ENCODE data around the gene SAYSD1.

The SAYSD1 gene

DNA sequence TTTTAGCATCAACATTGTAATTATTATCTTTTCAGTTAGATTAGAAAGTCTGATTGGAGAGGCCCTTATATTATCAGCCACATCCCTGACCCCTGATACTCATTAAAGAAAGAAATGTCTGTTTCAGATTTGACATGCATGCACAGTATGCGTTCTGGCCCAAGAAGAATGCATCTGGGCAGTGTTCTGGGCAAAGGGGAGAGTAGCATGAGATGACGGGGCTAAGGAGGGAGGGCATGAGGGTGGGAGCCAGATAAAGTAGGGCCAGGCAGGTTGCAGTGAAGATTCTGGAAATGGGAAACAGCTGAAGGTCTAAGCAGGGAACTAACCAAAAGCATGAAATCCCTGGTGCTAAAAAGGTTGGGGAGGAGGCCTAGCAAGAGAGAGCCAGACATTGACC lies 7.3 kb downstream of the SAYSD1 start:
- DNase-seq = no peak

DNA sequence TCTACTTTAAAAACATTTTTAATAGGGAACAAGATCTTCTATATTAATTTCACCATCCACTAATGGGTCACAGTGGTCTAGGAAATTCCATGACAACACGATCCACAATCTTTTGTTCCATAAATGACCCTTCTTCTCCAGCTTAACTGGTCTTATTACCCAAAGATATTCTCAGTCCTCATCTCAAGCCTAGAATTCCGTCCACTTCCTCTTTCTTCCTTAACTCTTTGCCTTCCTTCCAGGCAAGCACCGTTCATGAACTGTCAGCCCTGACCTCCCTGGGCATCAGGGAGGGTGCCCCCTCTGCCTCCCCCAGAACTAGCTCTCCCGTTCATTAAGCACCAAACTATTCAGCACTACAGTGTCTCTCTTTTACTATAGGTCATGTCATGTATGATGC lies 8.0 kb downstream of the SAYSD1 start:
- DNase-seq = no peak

DNA sequence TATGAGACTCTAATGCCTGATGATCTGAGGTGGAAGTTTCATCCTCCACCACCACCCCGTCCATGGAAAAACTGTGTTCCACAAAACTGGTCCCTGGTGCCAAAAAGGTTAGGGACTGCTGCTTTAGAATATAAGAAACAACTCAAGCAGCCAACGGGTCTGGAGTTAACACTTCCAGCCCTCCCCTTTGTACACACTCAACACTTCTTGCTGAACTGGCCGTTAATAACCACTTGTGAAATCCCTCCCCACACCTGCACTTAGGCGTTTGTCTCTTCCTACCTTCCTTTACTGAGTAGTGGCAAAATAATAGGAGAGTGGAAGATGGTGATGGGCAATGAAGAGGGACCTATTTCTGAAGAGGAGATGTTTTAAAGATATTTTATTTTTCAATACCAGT lies 10.5 kb downstream of the SAYSD1 start:
- DNase-seq = no peak

DNA sequence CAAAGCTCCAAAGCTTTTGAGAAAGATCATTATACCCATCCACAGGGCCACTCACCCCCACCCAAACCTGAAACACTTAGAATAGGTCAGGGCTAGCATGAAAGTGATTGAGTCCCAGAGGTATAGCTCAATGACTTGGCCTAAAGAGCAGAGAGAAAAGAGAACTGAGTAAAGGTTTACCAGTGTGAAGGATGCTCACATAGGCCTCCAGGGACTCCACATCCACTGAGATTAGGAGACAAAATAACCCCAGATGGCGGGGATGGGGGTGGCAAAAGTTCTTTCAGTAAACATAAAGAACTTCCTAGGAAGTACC lies 12.2 kb downstream of the SAYSD1 start:
- DNase-seq = no peak

DNA sequence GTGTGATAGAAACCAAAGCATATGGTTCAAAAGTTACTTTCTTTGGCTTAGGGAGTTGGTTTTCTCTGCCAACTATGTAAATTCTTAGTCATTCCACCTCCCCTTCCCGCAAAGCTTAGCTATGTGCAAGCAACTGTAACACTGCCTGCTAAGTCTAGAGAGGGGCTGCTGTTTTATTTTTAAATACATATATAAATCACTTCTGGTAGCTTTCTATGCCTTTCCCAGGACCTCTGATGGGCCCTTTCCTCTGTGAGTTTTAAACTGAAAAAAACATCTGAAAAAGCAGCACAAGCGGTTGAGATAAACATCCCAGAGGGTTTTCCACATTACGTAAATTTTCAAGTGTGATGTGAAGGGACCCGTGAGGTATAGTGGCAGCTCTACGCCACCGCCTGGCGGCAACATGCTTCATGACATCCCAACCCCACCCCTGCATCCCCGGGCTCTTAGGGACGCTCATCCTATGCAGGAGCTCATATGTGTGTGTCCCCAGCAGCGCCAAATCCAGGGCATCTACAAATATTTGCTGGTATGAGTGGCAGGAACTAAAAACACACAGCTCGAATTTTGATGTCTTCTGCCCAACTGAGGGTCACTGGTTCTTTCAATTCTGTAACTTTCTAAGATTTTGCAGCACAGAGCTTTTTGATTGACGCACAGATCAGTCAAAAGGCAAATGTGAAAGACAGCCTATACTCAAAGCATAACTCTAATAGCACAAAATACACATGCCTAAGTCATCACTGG lies 12.7 kb downstream of the SAYSD1 start:
- DNase-seq = peak; percentile 38

DNA sequence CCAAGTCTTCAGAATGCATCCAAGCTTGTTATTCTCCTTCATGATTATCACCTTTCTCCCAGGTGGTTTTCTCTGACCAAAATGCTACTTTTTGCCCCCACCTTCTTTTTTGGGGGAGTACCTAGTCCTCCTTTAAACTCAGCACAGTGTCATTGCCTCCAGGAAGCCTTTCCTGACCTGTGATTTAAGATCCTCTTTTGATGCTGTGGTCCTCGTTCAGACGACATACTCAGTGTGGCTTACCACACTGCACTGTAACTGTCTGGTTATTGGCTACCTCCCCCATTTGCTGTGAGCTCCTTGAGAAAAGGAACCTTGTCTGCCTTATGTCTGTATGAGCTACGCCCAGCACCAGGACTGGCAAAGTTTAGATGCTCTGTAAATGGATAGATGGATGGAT lies 14.6 kb downstream of the SAYSD1 start:
- no peak for DNase-seq

DNA sequence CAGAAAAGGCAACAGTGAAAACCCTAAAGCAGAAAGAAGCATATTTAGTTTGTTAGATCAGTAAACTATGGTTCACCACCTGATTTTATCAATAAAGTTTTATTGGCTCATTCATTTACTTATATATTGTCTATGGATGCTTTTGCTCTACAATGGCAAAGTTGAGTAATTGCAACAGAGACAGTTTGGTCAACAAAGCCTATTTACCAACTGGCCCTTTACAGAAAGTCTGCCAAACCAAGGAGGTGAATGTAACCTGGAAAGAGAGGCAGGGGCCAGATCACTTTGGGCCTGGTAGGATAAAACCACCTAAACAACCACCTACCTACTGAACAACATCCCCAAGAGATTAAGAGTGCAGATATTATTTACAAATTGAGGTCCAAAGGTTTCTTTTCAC lies 19.4 kb downstream of the SAYSD1 start:
- DNase-seq = no peak

DNA sequence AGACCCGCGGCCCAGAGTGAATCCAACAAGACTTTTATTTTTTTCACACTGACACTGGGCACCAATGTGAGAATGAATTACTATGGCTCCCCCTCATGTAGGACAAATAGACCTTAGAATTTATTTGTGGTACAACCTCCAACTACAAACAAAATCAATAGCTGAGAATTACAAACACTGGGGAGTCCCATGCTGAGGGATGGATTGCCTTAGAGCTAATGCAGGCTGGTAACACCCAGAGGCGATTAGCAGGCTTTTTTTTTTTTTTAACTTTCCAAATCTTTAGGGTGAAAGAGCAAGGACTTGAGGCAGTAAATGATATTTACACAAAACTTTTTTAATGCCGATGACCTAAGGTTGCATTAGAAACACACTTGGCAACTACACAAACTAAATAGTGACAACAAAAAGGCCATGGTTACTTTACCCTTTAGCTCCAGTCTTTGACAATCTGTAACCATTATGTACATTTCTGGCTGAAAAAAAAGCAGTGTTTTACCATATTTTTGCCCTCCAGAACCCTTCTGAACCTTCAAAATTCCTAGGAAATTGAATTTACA lies 21.8 kb downstream of the SAYSD1 start:
- DNase-seq = no peak

DNA sequence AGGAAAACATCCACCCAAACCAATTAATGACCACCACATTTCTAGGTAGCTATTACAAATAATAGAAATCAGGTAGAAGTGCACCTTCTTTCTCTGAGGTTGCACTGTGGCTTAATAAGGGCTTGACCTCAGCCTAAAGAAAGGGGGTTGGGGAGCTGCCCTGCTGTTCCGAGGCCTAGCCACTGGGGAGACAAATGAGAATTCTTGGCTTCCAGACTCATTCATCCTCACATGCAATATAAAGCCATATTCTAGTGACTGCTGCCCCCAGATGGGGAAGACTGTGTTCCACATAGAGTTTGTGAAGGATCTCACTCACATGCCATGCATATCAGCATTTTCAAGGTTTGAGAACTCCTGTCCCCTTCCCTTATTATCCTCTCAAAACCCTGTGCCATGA lies 22.9 kb downstream of the SAYSD1 start:
- DNase-seq = no peak

DNA sequence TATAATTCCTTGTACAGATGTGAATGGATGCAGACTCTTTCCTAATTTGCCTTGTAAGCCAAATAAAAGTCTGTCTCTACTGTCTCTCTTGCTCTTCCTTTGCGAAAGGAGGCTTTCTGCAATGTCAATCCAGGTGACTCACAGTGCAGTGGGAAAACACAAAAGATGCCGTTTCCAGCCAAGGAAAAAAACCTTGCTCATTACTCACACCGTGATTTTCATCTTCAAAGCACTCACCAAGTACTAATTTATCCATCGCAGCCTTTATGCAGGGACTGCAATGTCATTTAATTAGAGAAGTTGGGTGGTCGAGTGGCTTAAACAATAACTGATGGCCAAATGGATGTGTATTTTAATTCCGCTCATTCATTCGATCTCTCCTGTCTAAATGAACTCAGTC lies 23.8 kb downstream of the SAYSD1 start:
- DNase-seq = no peak

DNA sequence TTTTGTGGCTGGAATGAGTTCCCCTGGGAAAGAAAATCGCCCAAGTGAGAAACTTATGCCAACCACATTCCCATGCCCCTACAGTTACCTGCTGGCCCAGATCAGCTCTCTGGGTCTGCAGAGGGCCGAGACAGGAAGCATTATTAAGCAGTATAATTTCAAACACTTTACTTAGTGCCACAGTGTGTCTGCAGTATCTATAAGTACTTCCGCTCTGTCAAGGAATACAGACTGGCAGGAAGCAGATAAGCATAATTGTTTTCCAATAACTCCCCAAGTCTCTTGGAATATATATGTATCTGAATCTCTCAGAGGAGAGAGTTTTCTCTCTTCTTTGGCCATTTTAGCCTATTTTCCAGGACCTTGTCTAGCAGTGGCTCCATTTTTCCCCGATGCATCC lies 24.9 kb downstream of the SAYSD1 start:
- no peak for DNase-seq

DNA sequence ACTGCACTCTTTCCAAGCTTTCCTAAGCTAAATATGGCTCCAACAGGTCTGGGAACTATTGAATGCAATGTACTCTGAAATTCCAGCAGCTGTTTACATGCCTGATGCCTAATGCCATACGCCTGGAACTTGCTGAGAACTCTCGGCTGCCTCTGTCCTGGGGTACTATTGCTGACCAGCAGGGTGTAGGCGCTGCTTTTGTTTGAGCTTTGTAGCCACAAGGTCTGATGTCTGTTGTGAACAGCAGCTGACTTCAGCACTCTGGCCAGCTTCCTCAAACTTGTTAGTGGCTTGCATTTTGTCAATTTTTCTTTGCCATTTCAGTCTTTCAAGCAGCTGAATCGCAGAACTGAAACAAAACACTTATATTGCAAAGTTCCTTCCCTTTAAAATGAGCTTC lies 26.7 kb downstream of the SAYSD1 start:
- peak; percentile 20 for DNase-seq

DNA sequence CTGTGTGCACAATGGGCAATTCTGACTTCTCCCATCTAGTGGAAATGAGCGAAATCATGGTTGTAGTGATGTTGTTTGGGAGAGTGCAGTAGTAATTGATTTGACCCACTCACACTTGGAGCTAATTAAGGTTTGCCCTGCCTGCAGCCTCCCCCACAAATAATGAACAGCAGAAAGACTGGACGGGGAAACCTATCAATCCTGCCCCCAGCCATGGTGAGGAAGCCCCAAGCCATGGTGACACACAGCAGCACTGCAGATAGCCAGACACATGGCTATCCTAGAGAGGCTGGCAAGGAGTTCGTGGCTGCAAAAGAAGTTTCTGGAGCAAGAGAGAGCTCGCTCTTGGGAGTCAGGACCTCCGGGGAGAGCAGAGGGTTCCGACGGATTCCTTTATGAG lies 27.8 kb downstream of the SAYSD1 start:
- DNase-seq = no peak

DNA sequence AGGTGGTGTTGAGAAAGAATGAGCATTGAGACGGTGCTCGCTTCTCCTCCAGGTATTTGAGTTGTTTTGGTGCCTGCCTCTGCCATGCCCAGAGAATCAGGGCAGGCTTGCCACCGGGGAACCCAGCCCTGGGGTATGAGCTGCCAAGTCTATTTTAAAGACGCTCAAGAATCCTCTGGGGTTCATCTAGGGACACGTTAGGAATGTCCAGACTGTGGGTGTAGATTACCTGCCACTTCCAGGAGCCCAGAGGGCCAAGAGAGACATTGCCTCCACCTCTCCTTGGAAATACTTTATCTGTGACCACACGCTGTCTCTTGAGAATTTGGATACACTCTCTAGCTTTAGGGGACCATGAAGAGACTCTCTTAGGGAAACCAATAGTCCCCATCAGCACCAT lies 28.3 kb downstream of the SAYSD1 start:
- DNase-seq = no peak

DNA sequence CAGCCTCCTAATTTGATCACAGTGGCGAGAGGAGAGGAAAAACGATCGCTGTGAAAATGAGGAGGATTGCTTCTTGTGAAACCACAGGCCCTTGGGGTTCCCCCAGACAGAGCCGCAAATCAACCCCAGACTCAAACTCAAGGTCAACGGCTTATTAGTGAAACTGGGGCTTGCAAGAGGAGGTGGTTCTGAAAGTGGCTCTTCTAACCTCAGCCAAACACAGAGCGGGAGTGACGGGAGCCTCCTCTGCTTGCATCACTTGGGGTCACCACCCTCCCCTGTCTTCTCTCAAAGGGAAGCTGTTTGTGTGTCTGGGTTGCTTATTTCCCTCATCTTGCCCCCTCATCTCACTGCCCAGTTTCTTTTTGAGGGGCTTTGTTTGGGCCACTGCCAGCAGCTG lies 28.7 kb downstream of the SAYSD1 start:
- no peak for DNase-seq

DNA sequence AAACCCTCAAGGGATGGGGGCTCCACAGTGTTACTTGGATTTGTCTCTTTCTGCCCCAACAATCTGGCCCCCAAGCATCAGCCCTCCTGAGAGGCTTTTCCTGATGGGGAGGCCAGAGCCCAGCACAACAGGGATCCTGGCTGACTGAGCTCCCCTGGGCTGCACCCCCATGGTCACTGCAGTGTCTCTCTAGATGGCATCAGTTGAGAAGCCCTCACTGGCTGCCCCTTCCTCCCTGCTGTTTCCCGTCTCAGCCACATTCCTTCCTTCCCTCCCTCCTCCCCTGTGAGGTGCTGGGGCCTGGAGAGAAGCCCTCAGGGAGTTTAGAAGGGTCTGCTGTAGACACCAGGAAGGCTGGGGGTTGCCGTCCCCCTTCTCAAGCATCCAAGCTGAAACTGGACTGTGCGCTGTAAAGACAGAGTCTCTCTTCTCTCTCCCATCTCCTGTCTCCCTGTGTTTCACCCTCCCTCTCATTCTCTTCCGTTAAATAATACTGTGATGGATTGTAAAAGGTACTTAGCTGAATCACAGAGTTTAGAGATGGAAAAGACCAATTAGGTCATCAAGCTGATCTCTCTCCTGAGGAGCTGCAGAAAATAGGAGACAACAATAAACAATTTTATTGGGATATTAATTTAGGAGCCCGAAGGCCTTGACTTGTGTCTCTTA lies 29.7 kb downstream of the SAYSD1 start:
- DNase-seq = no peak

DNA sequence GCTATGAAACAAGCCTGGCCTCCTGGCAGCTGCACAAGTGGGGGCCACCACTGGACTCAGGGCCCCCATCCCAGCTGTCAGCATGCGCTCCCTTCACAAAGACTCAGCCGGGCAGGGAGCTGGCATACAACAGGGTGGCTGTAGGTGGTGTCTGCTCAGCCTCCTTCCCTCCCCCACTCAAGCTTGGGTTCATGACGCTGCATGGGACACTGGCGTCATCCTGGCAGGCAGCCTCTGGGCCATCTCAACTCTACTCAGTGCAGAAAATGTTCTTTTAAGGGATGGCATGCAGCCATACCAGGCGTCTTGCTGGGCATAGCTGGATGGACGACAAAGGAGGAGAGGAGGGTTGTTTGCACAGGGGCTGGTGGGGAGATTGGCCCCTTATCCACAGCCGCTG lies 30.5 kb downstream of the SAYSD1 start:
- DNase-seq = no peak

DNA sequence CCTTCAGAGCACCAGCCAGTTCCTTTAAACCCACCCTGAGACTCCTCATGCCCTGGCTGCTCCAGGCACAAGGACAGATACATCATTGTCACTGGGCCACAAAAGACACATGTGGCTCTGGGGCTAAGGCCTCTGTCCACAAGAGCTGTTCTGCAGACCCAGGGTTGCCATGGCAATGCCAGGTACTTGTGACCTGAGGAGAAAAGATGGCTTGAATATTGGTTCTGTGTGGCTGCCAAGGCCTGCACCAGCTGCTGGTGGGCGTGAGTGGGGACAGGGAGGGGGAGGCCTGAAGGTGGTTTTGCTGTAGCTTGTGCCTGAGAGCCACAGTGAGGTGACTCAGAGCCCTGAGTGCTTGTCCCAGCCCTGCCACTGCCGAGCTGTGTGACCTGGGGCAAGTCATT lies 31.8 kb downstream of the SAYSD1 start:
- no peak for DNase-seq

DNA sequence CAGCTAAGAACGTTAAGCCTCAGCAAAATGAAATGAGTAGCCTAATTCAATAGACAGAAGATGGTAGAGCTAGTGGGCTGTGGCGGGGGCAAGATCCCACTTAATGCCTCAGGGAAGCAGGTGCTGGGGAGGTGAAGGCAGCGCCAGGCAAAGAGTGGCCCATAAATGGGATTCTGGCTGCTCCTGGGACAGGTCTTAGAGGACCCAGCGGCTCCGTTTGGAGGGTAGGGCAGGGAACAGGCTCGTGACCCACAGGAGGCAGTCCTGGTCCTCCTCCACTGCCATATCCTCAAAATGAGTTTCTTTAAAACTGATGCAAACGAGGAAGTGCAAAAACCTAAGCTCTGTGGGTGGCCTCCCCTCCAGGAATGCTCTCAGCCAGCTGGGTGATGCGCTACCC lies 32.7 kb downstream of the SAYSD1 start:
- no peak for DNase-seq

DNA sequence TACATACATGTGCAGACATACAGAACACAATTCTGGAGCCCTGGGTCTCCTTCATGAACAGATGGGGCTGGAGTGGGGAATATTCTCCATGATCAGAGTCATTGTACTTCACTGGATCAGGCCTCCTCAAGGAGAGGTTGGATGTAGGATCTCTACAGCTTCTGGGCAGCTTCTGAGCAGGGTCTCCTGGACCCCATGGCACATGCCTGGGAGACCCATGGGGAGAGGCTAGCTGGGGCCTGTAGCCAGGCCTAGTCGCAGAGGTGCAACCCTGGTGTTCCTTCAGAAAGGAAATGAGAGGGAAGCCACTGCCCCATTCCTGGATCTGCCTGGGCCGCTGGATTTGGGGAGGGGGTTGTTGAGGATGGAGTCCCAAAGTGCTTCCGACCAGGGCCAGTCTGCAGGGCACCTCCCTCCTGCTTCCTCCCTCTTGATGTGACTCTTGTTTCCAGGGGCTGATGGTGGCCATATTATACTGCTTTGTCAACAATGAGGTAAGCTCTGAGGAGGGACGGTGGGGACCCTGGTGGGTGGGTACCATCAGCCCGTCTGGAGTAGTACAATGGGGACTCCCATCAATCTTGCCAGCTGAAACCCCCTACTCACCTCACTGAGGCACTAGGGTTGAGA lies 34.6 kb downstream of the SAYSD1 start:
- DNase-seq = no peak

DNA sequence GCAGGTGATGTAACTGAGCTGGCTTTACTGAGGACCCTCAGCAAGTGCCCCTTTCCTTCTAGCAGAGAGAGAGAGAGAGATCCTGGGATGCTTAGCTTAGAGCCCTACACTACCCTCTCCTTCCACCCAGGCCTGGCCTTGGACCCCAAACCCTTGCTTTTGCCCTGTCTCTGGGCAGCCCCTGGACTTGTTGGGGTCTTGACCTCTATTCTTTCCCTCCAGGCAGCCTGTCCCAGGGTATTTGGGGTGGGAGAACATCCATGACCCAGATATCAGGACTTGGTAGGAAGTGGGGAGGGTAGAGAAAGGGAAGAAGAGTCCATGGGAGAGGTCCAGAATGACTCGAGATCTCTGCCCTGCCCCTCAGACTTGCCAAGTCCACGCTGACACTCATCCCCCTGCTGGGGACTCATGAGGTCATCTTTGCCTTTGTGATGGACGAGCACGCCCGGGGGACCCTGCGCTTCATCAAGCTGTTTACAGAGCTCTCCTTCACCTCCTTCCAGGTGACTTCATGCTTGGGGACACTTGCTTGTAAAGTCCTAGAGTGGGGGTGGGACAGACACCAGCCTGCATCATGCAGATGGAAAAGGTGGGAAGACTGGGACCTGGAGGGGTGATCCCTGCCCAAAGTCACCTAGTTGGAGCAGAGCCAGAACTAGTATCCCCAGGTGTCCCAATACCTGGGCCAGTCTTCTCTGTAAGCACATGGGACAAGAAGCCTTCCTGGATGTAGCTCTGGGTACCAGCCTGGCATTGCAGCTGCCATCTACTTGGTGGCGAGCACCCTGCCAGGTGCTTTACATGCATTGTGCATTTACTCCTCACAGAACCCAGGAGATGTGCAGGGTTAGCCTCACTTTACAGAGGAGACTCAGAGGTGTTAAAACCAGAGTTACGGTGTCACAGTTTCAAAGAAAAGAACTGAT lies 35.5 kb downstream of the SAYSD1 start:
- no peak for DNase-seq

DNA sequence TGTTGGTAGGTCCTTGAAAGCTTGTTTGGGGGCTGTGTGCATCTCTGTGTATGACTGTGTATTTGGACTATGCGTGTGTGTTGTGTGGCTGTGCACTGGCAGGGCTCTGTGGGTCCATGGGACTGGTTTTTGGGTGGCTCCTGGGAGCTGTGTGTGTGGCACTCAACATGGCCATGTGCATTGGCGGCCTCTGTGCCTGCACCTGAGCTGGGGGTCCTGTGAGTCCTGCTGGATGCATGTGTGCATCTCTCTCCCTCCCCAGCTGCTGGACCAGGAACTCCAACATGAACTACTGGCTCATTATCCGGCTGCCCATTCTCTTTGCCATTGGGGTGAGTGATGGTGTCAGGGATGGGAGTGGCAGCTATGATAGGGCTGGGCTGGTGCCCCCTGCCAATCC lies 36.3 kb downstream of the SAYSD1 start:
- DNase-seq = no peak

All from CD4-positive, alpha-beta T cell treated with Interleukin-17A for 4 hours (primary cell).